Neural progenitor cell (in vitro differentiated cells): ENCODE measurements around the gene COL8A1. TPM values are rescaled to one million over a fixed set of nuclear protein-coding genes. Genes with fewer than 3 reads are reported as not detected.

Experiments used
- DNase-seq: peaks from one replicate; pipeline ENCODE4 v3.0.0-alpha.2; 2016; ENCODE audit warnings: low spot score
- H2AFZ ChIP-seq: fragments of 200-600 bp; sonication (generic); replicated peaks from 2 replicates; pipeline ENCODE4 v1.6.1; 2016; ENCODE audit warnings: antibody characterized with exemption
- H3F3A ChIP-seq: fragments of 200-600 bp; sonication (generic); 2 replicates; pipeline ENCODE4 v1.6.1; 2016; ENCODE audit warnings: antibody characterized with exemption, low read depth
- H3K27ac ChIP-seq: fragments of 200-600 bp; sonication (generic); 2 replicates; pipeline ENCODE4 v1.5.1; 2016; ENCODE audit warnings: mild to moderate bottlenecking
- H3K27me3 ChIP-seq: fragments of 200-600 bp; sonication (generic); 2 replicates; pipeline ENCODE4 v1.6.1; 2016; ENCODE audit warnings: mild to moderate bottlenecking, moderate library complexity
- H3K36me3 ChIP-seq: fragments of 200-600 bp; sonication (generic); 2 replicates; pipeline ENCODE4 v1.5.1; 2016
- H3K4me1 ChIP-seq: fragments of 200-600 bp; sonication (generic); 2 replicates; pipeline ENCODE4 v1.6.1; 2016; ENCODE audit warnings: mixed run types
- H3K4me2 ChIP-seq: fragments of 200-600 bp; sonication (generic); 2 replicates; pipeline ENCODE4 v1.6.1; 2016
- H3K4me3 ChIP-seq: fragments of 200-600 bp; sonication (generic); 2 replicates; pipeline ENCODE4 v1.5.1; 2016
- H3K79me2 ChIP-seq: fragments of 200-600 bp; sonication (generic); 2 replicates; pipeline ENCODE4 v1.6.1; 2016; ENCODE audit warnings: low read depth
- H3K9ac ChIP-seq: fragments of 200-600 bp; sonication (generic); 2 replicates; pipeline ENCODE4 v1.6.1; 2016
- H3K9me3 ChIP-seq: fragments of 200-600 bp; sonication (generic); 2 replicates; pipeline ENCODE4 v1.5.1; 2016; ENCODE audit warnings: low read depth
- H4K20me1 ChIP-seq: fragments of 200-600 bp; sonication (generic); 2 replicates; pipeline ENCODE4 v1.6.1; 2016; ENCODE audit warnings: low read depth
- H3K27ac Mint-ChIP-seq: 3 replicates; pipeline ENCODE4 v1.8.0; 2021; ENCODE audit warnings: mixed read lengths
- H3K27me3 Mint-ChIP-seq: 2 replicates; pipeline ENCODE4 v1.8.0; 2022; ENCODE audit warnings: low read depth, mild to moderate bottlenecking, inconsistent platforms, moderate library complexity, mixed read lengths; ENCODE audit not compliant: insufficient read depth
- H3K36me3 Mint-ChIP-seq: 3 replicates; pipeline ENCODE4 v1.8.0; 2021; ENCODE audit warnings: mixed read lengths
- H3K4me1 Mint-ChIP-seq: 3 replicates; pipeline ENCODE4 v1.8.0; 2021; ENCODE audit warnings: mixed read lengths
- H3K4me3 Mint-ChIP-seq: 3 replicates; pipeline ENCODE4 v1.8.0; 2021; ENCODE audit warnings: mild to moderate bottlenecking, moderate library complexity, mixed read lengths
- H3K9me3 Mint-ChIP-seq: 3 replicates; pipeline ENCODE4 v1.8.0; 2020; ENCODE audit warnings: mixed read lengths
- CTCF ChIP-seq: fragments of 200-600 bp; sonication (generic); IDR thresholded peaks from 2 replicates; pipeline ENCODE4 v1.5.1; 2017; ENCODE audit warnings: antibody characterized with exemption, mild to moderate bottlenecking
- EZH2 ChIP-seq: fragments of 200-600 bp; sonication (generic); IDR thresholded peaks from 2 replicates; pipeline ENCODE4 v1.6.1; 2017; ENCODE audit warnings: antibody characterized with exemption, mild to moderate bottlenecking, moderate library complexity
- EZH2phosphoT487 ChIP-seq: fragments of 200-600 bp; sonication (generic); IDR thresholded peaks from 2 replicates; pipeline ENCODE4 v1.6.1; 2017; ENCODE audit warnings: antibody characterized with exemption
- total RNA-seq: library from RNA; depleted of rRNA; stranded (reverse); fragments of >200 nt; gene quantifications from 2 replicates; pipeline ENCODE4 v1.2.3, GENCODE V29; 2015; ENCODE audit warnings: low replicate concordance

The COL8A1 gene
- total RNA-seq, 1 donor from 2014 or later, result not detected

- no peak for DNase-seq
- Histone ChIP-seq H4K20me1 (no peaks in the 10 kb centered on the region), H3K36me3 (no peaks in the 10 kb centered on the region), H3K4me3 (no peak overlapping the region), H3F3A (no peaks in the 10 kb centered on the region), H3K79me2 (no peaks in the 10 kb centered on the region), H3K27me3 (no peaks in the 10 kb centered on the region), H2AFZ (no peak overlapping the region), H3K9me3 (no peaks in the 10 kb centered on the region), H3K4me1 (no peaks in the 10 kb centered on the region), H3K9ac (no peak overlapping the region), H3K27ac (no peak overlapping the region), H3K4me2 (no peak overlapping the region)
- Mint-ChIP-seq H3K27ac (no peak overlapping the region), H3K4me1 (no peaks in the 10 kb centered on the region), H3K27me3 (peaks cover 2% of the 10 kb centered on the region), H3K4me3 (no peak overlapping the region), H3K36me3 (no peaks in the 10 kb centered on the region), H3K9me3 (no peaks in the 10 kb centered on the region)
- TF ChIP-seq EZH2phosphoT487 (no peak), CTCF (no peak), EZH2 (no peak)
Measured at GRCh38 chr3:99602183-99602582, 36.2 kb upstream of the COL8A1 start.

GRCh38 chr3:99607151-99607550 lies 31.2 kb upstream of the COL8A1 start:
- Histone ChIP-seq H2AFZ (no peak overlapping the region), H3K4me1 (no peaks in the 10 kb centered on the region), H3K4me2 (no peak overlapping the region), H3K4me3 (no peak overlapping the region), H3K27ac (no peak overlapping the region), H3K79me2 (no peaks in the 10 kb centered on the region), H3K9me3 (no peaks in the 10 kb centered on the region), H3K36me3 (no peaks in the 10 kb centered on the region), H3F3A (no peaks in the 10 kb centered on the region), H4K20me1 (no peaks in the 10 kb centered on the region), H3K9ac (no peak overlapping the region), H3K27me3 (no peaks in the 10 kb centered on the region)
- Mint-ChIP-seq H3K4me1 (no peaks in the 10 kb centered on the region), H3K9me3 (no peaks in the 10 kb centered on the region), H3K36me3 (no peaks in the 10 kb centered on the region), H3K27me3 (peaks cover 6% of the 10 kb centered on the region), H3K4me3 (no peak overlapping the region), H3K27ac (no peak overlapping the region)
- DNase-seq, result no peak
- TF ChIP-seq EZH2 (no peak), EZH2phosphoT487 (no peak), CTCF (no peak)

- H2AFZ ChIP-seq, result no peak overlapping the region
- no peak overlapping the region for H3K27ac Mint-ChIP-seq
- no peaks in the 10 kb centered on the region for H3K9me3 Mint-ChIP-seq
- no peaks in the 10 kb centered on the region for H4K20me1 ChIP-seq
- H3K27me3 ChIP-seq, result no peaks in the 10 kb centered on the region
- H3K9ac ChIP-seq, result no peak overlapping the region
- H3K27ac ChIP-seq, result no peak overlapping the region
- no peaks in the 10 kb centered on the region for H3F3A ChIP-seq
- no peaks in the 10 kb centered on the region for H3K4me1 Mint-ChIP-seq
- no peaks in the 10 kb centered on the region for H3K36me3 Mint-ChIP-seq
- no peak for DNase-seq
- H3K4me1 ChIP-seq, result no peaks in the 10 kb centered on the region
- no peaks in the 10 kb centered on the region for H3K79me2 ChIP-seq
- no peak overlapping the region for H3K4me3 Mint-ChIP-seq
- peaks cover 2% of the 10 kb centered on the region for H3K27me3 Mint-ChIP-seq
- H3K4me3 ChIP-seq, result no peak overlapping the region
- H3K9me3 ChIP-seq, result no peaks in the 10 kb centered on the region
- no peak for TF ChIP-seq CTCF
- TF ChIP-seq EZH2phosphoT487, result no peak
- TF ChIP-seq EZH2, result no peak
- no peak overlapping the region for H3K4me2 ChIP-seq
- H3K36me3 ChIP-seq, result no peaks in the 10 kb centered on the region
Measured at GRCh38 chr3:99614768-99615167, 23.6 kb upstream of the COL8A1 start.
